HepG2 (cell line): Measurements from ENCODE around the gene CCNDBP1. TPM values are rescaled to one million over a fixed set of nuclear protein-coding genes. Genes with fewer than 3 reads are reported as not detected.
A peak's percentile ranks its signal among the peaks of the same experiment; 100 is the strongest.

Experiments
- ELF4 ChIP-seq: sonication (generic); formaldehyde crosslinking; IDR thresholded peaks from 2 replicates; pipeline ENCODE4 v1.5.0; 2020; ENCODE audit warnings: missing genetic modification reagents, mild to moderate bottlenecking, moderate library complexity, borderline replicate concordance
- ERF ChIP-seq: IDR thresholded peaks from 2 replicates; pipeline ENCODE4 v1.6.1; 2018; ENCODE audit warnings: missing biosample characterization, missing genetic modification reagents
- FOSL2 ChIP-seq: sonication (generic); formaldehyde crosslinking; IDR thresholded peaks from 2 replicates; pipeline ENCODE4 v1.4.0; 2020; ENCODE audit warnings: missing genetic modification reagents
- HDAC2 ChIP-seq: sonication (generic); formaldehyde crosslinking; IDR thresholded peaks from 2 replicates; pipeline ENCODE4 v1.4.0; 2020; ENCODE audit warnings: missing genetic modification reagents
- MED8 ChIP-seq: sonication (generic); formaldehyde crosslinking; IDR thresholded peaks from 2 replicates; pipeline ENCODE4 v1.8.1; 2023; ENCODE audit warnings: mild to moderate bottlenecking, missing genetic modification reagents; ENCODE audit not compliant: insufficient replicate concordance
- MTA1 ChIP-seq: sonication (generic); formaldehyde crosslinking; IDR thresholded peaks from 2 replicates; pipeline ENCODE4 v1.4.0; 2020; ENCODE audit warnings: missing genetic modification reagents, mild to moderate bottlenecking, borderline replicate concordance
- POLR2AphosphoS5 ChIP-seq: IDR thresholded peaks from 2 replicates; pipeline ENCODE4 v1.6.1; 2012; ENCODE audit warnings: low read depth, low read length
- RFXANK ChIP-seq: IDR thresholded peaks from 2 replicates; pipeline ENCODE4 v1.6.1; 2016
- SP5 ChIP-seq: IDR thresholded peaks from 2 replicates; pipeline ENCODE4 v1.6.1; 2016; ENCODE audit warnings: low read depth, borderline replicate concordance
- TARDBP ChIP-seq: sonication (generic); formaldehyde crosslinking; IDR thresholded peaks from 2 replicates; pipeline ENCODE4 v1.8.0; 2022; ENCODE audit warnings: mild to moderate bottlenecking, missing genetic modification reagents
- WIZ ChIP-seq: sonication (generic); formaldehyde crosslinking; IDR thresholded peaks from 2 replicates; pipeline ENCODE4 v1.5.1; 2020; ENCODE audit warnings: mild to moderate bottlenecking, missing genetic modification reagents
- ZBTB7A ChIP-seq: sonication (generic); formaldehyde crosslinking; IDR thresholded peaks from 2 replicates; pipeline ENCODE4 v1.8.0; 2022; ENCODE audit warnings: mild to moderate bottlenecking, missing genetic modification reagents
- ZIK1 ChIP-seq: sonication (generic); formaldehyde crosslinking; IDR thresholded peaks from 2 replicates; pipeline ENCODE4 v1.5.0; 2020; ENCODE audit warnings: mild to moderate bottlenecking, low read depth, missing genetic modification reagents, borderline replicate concordance
- ZKSCAN5 ChIP-seq: sonication (generic); formaldehyde crosslinking; IDR thresholded peaks from 2 replicates; pipeline ENCODE4 v1.5.1; 2020; ENCODE audit warnings: mild to moderate bottlenecking, missing genetic modification reagents
- ZNF143 ChIP-seq: sonication (generic); formaldehyde crosslinking; IDR thresholded peaks from 2 replicates; pipeline ENCODE4 v1.4.0; 2020; ENCODE audit warnings: missing genetic modification reagents
- ZNF260 ChIP-seq: sonication (generic); formaldehyde crosslinking; IDR thresholded peaks from 2 replicates; pipeline ENCODE4 v1.4.0; 2020; ENCODE audit warnings: missing genetic modification reagents, low read depth, mild to moderate bottlenecking, borderline replicate concordance
- ZNF296 ChIP-seq: sonication (generic); formaldehyde crosslinking; conservative IDR thresholded peaks from 2 replicates; pipeline ENCODE4 v1.5.0; 2020; ENCODE audit warnings: mild to moderate bottlenecking, missing genetic modification reagents
- ZNF468 ChIP-seq: sonication (generic); formaldehyde crosslinking; IDR thresholded peaks from 2 replicates; pipeline ENCODE4 v1.8.0; 2022; ENCODE audit warnings: mild to moderate bottlenecking, moderate library complexity, missing genetic modification reagents
- ZNF619 ChIP-seq: sonication (generic); formaldehyde crosslinking; IDR thresholded peaks from 2 replicates; pipeline ENCODE4 v1.4.0; 2020; ENCODE audit warnings: mild to moderate bottlenecking, missing genetic modification reagents
- ZNF816 ChIP-seq: sonication (generic); formaldehyde crosslinking; IDR thresholded peaks from 2 replicates; pipeline ENCODE4 v1.8.0; 2022; ENCODE audit warnings: missing genetic modification reagents, mild to moderate bottlenecking, borderline replicate concordance
- ZNF839 ChIP-seq: sonication (generic); formaldehyde crosslinking; IDR thresholded peaks from 2 replicates; pipeline ENCODE4 v1.4.0; 2020; ENCODE audit warnings: missing genetic modification reagents, mild to moderate bottlenecking, borderline replicate concordance
- polyA plus RNA-seq, 8 experiments: library from polyadenylated mRNA; depleted of rRNA in 3 of 8; stranded (reverse) in 7 of 8; unstranded in 1 of 8; fragments of >200 nt; fragmentation: Illumina TruSeq in 4 of 8; extraction: Trizol in 4 of 8; gene quantifications; 2 replicates each; pipeline versions ENCODE4 v1.2.1 to v1.2.3, GENCODE V29; 2011 to 2016; ENCODE audit warnings: low read depth in 4 of 8, missing spikeins in 1 of 8, mixed read lengths in 1 of 8; ENCODE audit not compliant: insufficient read depth in 1 of 8
- total RNA-seq, 5 experiments: library from RNA; depleted of rRNA; stranded (reverse); fragments of >200 nt; fragmentation: Illumina TruSeq; extraction: Trizol; gene quantifications; 2 replicates each; pipeline ENCODE4 v1.2.3, GENCODE V29; 2016; ENCODE audit warnings: low read depth in 1 of 5
- TF ChIP-seq, protein P1 (sequence below): sonication (generic); formaldehyde crosslinking; IDR thresholded peaks from 2 replicates; pipeline ENCODE4 v1.4.0; 2020; ENCODE audit warnings: mild to moderate bottlenecking, missing genetic modification reagents, borderline replicate concordance
- TF ChIP-seq, protein P2 (sequence below): IDR thresholded peaks from 2 replicates; pipeline ENCODE4 v1.6.1; 2012; ENCODE audit warnings: low read length, improper control_type of control experiment

Gene CCNDBP1
- total and polyA plus RNA-seq, 2 of the 13 experiments (the other 11 are each of a cell fraction or from before 2014, with no cell fraction given), result 24.8 to 42.3 TPM

DNA sequence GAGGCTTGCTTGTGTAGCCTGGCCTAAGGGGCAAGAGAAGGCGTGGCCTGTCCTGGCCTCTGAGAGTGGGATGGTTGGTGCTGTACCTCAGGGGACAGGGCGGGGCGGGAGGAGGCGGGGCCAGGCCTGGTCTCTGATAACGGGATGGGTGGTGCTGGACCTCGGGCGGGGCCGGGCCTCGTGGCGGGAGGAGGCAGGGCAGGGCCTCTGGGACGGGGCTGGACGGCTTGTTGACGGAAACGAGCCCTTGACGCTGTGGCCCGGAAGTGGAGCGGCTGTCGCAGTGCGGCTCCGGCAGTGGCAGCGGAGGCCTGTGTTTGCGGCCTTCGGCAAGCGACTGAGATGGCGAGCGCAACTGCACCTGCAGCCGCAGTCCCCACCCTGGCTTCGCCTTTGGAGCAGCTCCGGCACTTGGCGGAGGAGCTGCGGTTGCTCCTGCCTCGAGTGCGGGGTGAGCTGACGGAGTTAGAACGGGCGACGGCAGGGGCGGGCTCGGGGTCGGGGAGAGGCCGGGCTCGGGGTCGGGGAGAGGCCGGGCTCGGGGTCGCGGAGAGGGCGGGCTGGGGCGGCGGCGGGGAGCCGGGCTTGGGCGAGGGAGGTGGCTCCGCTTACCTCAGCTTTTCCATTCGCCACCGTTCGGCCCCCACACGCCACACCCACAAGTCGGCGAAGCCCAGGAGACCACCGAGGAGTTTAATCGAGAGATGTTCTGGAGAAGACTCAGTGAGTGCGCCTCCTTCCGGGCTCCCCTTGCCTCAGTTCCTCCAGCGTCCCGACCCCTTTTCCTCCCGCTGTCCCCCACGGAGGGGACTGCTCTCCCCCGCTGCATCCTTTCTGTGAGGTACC is at the start of gene CCNDBP1 (continued):
- TF ChIP-seq ZNF816 (CRISPR knock-in tag), result peak; percentile 35; the same call in 1 of the 2 replicates
- TF ChIP-seq, protein P1, sequence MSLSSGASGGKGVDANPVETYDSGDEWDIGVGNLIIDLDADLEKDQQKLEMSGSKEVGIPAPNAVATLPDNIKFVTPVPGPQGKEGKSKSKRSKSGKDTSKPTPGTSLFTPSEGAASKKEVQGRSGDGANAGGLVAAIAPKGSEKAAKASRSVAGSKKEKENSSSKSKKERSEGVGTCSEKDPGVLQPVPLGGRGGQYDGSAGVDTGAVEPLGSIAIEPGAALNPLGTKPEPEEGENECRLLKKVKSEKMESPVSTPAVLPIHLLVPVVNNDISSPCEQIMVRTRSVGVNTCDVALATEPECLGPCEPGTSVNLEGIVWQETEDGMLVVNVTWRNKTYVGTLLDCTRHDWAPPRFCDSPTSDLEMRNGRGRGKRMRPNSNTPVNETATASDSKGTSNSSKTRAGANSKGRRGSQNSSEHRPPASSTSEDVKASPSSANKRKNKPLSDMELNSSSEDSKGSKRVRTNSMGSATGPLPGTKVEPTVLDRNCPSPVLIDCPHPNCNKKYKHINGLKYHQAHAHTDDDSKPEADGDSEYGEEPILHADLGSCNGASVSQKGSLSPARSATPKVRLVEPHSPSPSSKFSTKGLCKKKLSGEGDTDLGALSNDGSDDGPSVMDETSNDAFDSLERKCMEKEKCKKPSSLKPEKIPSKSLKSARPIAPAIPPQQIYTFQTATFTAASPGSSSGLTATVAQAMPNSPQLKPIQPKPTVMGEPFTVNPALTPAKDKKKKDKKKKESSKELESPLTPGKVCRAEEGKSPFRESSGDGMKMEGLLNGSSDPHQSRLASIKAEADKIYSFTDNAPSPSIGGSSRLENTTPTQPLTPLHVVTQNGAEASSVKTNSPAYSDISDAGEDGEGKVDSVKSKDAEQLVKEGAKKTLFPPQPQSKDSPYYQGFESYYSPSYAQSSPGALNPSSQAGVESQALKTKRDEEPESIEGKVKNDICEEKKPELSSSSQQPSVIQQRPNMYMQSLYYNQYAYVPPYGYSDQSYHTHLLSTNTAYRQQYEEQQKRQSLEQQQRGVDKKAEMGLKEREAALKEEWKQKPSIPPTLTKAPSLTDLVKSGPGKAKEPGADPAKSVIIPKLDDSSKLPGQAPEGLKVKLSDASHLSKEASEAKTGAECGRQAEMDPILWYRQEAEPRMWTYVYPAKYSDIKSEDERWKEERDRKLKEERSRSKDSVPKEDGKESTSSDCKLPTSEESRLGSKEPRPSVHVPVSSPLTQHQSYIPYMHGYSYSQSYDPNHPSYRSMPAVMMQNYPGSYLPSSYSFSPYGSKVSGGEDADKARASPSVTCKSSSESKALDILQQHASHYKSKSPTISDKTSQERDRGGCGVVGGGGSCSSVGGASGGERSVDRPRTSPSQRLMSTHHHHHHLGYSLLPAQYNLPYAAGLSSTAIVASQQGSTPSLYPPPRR (CRISPR knock-in tag), result 0 out of 2 replicates have a peak, but pooled peaks have one; percentile 47
- TF ChIP-seq ZNF296 (CRISPR knock-in tag), result no peak
- TF ChIP-seq ZKSCAN5 (CRISPR knock-in tag), result no peak
- TF ChIP-seq ZNF143 (CRISPR knock-in tag), result peak; percentile 46; the same call in 1 of the 2 replicates
- peak; percentile 86 for TF ChIP-seq SP5 (CRISPR knock-in tag)
- peak; percentile 85; the same call in 1 of the 2 replicates for TF ChIP-seq ELF4
- TF ChIP-seq ZNF260 (CRISPR knock-in tag), result no peak
- peak; percentile 47; the same call in 1 of the 2 replicates for TF ChIP-seq TARDBP (CRISPR knock-in tag)
- TF ChIP-seq ERF (CRISPR knock-in tag), result peak; percentile 79; the same call in 1 of the 2 replicates
- peak; percentile 45; the same call in 1 of the 2 replicates for TF ChIP-seq HDAC2 (CRISPR knock-in tag)
- peak; percentile 34 for TF ChIP-seq FOSL2 (CRISPR knock-in tag)
- no peak for TF ChIP-seq RFXANK (CRISPR knock-in tag)
- peak; percentile 42; the same call in 1 of the 2 replicates for TF ChIP-seq MTA1 (CRISPR knock-in tag)
- TF ChIP-seq ZBTB7A (CRISPR knock-in tag), result no peak
- TF ChIP-seq, protein P2, sequence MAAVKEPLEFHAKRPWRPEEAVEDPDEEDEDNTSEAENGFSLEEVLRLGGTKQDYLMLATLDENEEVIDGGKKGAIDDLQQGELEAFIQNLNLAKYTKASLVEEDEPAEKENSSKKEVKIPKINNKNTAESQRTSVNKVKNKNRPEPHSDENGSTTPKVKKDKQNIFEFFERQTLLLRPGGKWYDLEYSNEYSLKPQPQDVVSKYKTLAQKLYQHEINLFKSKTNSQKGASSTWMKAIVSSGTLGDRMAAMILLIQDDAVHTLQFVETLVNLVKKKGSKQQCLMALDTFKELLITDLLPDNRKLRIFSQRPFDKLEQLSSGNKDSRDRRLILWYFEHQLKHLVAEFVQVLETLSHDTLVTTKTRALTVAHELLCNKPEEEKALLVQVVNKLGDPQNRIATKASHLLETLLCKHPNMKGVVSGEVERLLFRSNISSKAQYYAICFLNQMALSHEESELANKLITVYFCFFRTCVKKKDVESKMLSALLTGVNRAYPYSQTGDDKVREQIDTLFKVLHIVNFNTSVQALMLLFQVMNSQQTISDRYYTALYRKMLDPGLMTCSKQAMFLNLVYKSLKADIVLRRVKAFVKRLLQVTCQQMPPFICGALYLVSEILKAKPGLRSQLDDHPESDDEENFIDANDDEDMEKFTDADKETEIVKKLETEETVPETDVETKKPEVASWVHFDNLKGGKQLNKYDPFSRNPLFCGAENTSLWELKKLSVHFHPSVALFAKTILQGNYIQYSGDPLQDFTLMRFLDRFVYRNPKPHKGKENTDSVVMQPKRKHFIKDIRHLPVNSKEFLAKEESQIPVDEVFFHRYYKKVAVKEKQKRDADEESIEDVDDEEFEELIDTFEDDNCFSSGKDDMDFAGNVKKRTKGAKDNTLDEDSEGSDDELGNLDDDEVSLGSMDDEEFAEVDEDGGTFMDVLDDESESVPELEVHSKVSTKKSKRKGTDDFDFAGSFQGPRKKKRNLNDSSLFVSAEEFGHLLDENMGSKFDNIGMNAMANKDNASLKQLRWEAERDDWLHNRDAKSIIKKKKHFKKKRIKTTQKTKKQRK, result no peak
- no peak for TF ChIP-seq MED8 (CRISPR knock-in tag)
- no peak for TF ChIP-seq ZNF619 (CRISPR knock-in tag)
- TF ChIP-seq ZNF468 (CRISPR knock-in tag), result no peak
- peak; percentile 46; the same call in 1 of the 2 replicates for TF ChIP-seq ZIK1 (CRISPR knock-in tag)
- TF ChIP-seq ZNF839 (CRISPR knock-in tag), result no peak
- TF ChIP-seq WIZ, result no peak
- peak; percentile 81 for TF ChIP-seq POLR2AphosphoS5
